WTC11 (cell line): ENCODE measurements around the gene OR52J3. TPM values are rescaled to one million over a fixed set of nuclear protein-coding genes. Genes with fewer than 3 reads are reported as not detected.

Source experiments
- ATAC-seq: fragments of 200-7000 bp; cut with Tn5 transposase; 2 replicates; pipeline ENCODE4 v1.10.0; 2021; ENCODE audit warnings: mild to moderate bottlenecking, moderate library complexity
- CTCF ChIA-PET: fragments of 300-600 bp; sonication (Branson Sonifier 250); formaldehyde crosslinking; loops from one replicate; lab custom pipeline; 2021; ENCODE audit warnings: antibody characterized with exemption; lab: Charles Lee
- POLR2A ChIA-PET: fragments of 350-600 bp; sonication (Branson Sonifier 250); formaldehyde crosslinking; loops from one replicate; lab custom pipeline; 2021; ENCODE audit warnings: antibody characterized with exemption; lab: Charles Lee
- DNase-seq: peaks from one replicate; pipeline ENCODE4 v3.0.0; 2021; ENCODE audit warnings: low spot score
- H3K27ac Mint-ChIP-seq: 2 replicates; pipeline ENCODE4 v1.8.0; 2021; ENCODE audit warnings: mixed read lengths
- H3K27me3 Mint-ChIP-seq: 2 replicates; pipeline ENCODE4 v1.8.0; 2021; ENCODE audit warnings: low read depth, mild to moderate bottlenecking, moderate library complexity, mixed read lengths
- H3K36me3 Mint-ChIP-seq: 2 replicates; pipeline ENCODE4 v1.8.0; 2021; ENCODE audit warnings: mixed read lengths
- H3K4me1 Mint-ChIP-seq: 2 replicates; pipeline ENCODE4 v1.8.0; 2022; ENCODE audit warnings: mixed read lengths
- H3K4me3 Mint-ChIP-seq: 2 replicates; pipeline ENCODE4 v1.8.0; 2021; ENCODE audit warnings: mild to moderate bottlenecking, moderate library complexity, mixed read lengths
- H3K9me3 Mint-ChIP-seq: 2 replicates; pipeline ENCODE4 v1.8.0; 2021; ENCODE audit warnings: mixed read lengths
- ATF3 ChIP-seq: sonication (generic); formaldehyde crosslinking; conservative IDR thresholded peaks from 2 replicates; pipeline ENCODE4 v1.8.1; 2022; ENCODE audit warnings: mild to moderate bottlenecking, missing genetic modification reagents
- GABPB1 ChIP-seq: sonication (generic); formaldehyde crosslinking; IDR thresholded peaks from 2 replicates; pipeline ENCODE4 v1.8.1; 2023; ENCODE audit warnings: mild to moderate bottlenecking, missing genetic modification reagents
- GTF2I ChIP-seq: fragments of 250-450 bp; sonication (Bioruptor Pico); conservative IDR thresholded peaks from 2 replicates; pipeline ENCODE4 v1.4.0; 2021; ENCODE audit warnings: mild to moderate bottlenecking
- NFYB ChIP-seq: sonication (generic); formaldehyde crosslinking; conservative IDR thresholded peaks from 2 replicates; pipeline ENCODE4 v1.8.0; 2022; ENCODE audit warnings: low read depth, missing genetic modification reagents
- OVOL2 ChIP-seq: fragments of 250-450 bp; sonication (Bioruptor Pico); IDR thresholded peaks from 2 replicates; pipeline ENCODE4 v1.9.0; 2021; ENCODE audit warnings: mild to moderate bottlenecking, borderline replicate concordance
- RORB ChIP-seq: fragments of 250-450 bp; sonication (Bioruptor Pico); IDR thresholded peaks from 2 replicates; pipeline ENCODE4 v1.9.0; 2021; ENCODE audit warnings: mild to moderate bottlenecking
- TCF7 ChIP-seq: sonication (generic); formaldehyde crosslinking; IDR thresholded peaks from 2 replicates; pipeline ENCODE4 v1.8.0; 2022; ENCODE audit warnings: mild to moderate bottlenecking, low read depth, missing genetic modification reagents, moderate library complexity
- TEAD1 ChIP-seq: sonication (generic); formaldehyde crosslinking; IDR thresholded peaks from 2 replicates; pipeline ENCODE4 v1.8.0; 2022; ENCODE audit warnings: mild to moderate bottlenecking, missing genetic modification reagents
- USF2 ChIP-seq: sonication (generic); formaldehyde crosslinking; IDR thresholded peaks from 2 replicates; pipeline ENCODE4 v1.8.1; 2023; ENCODE audit warnings: mild to moderate bottlenecking, missing genetic modification reagents, moderate library complexity
- ZNF219 ChIP-seq: sonication (generic); formaldehyde crosslinking; IDR thresholded peaks from 2 replicates; pipeline ENCODE4 v1.8.0; 2023; ENCODE audit warnings: missing genetic modification reagents, mild to moderate bottlenecking, borderline replicate concordance
- total RNA-seq: library from RNA; stranded (reverse); gene quantifications from 3 replicates; pipeline ENCODE4 v1.2.3, GENCODE V29; 2021
- TF ChIP-seq, protein P1 (sequence below): sonication (generic); formaldehyde crosslinking; conservative IDR thresholded peaks from 2 replicates; pipeline ENCODE4 v1.8.1; 2023; ENCODE audit warnings: mild to moderate bottlenecking, low read depth, missing genetic modification reagents, moderate library complexity
- TF ChIP-seq, protein P2 (sequence below): sonication (generic); formaldehyde crosslinking; IDR thresholded peaks from 2 replicates; pipeline ENCODE4 v1.8.1; 2023; ENCODE audit warnings: mild to moderate bottlenecking, missing genetic modification reagents, borderline replicate concordance
- TF ChIP-seq, protein P3 (sequence below): sonication (generic); formaldehyde crosslinking; IDR thresholded peaks from 2 replicates; pipeline ENCODE4 v1.8.0; 2022; ENCODE audit warnings: mild to moderate bottlenecking, missing genetic modification reagents
- TF ChIP-seq, protein P4 (sequence below): sonication (generic); formaldehyde crosslinking; IDR thresholded peaks from 2 replicates; pipeline ENCODE4 v1.8.1; 2022; ENCODE audit warnings: mild to moderate bottlenecking, missing genetic modification reagents, moderate library complexity, borderline replicate concordance

The OR52J3 gene
- total RNA-seq, 1 experiment from 2014 or later = not detected

GRCh38 chr11:5013012-5013411 is 33.3 kb upstream of the OR52J3 start (continued):
- TF ChIP-seq NFYB (CRISPR knock-in tag) = no peak

- DNase-seq = no peak
These were observed 24.3 kb upstream of the OR52J3 start for GRCh38 chr11:5021996-5022395.

More at GRCh38 chr11:5021996-5022395, 24.3 kb upstream of the OR52J3 start:
- no peaks in the 10 kb centered on the region; the same call in none of the 2 replicates for H3K27me3 Mint-ChIP-seq
- H3K9me3 Mint-ChIP-seq = peaks cover 37% of the 10 kb centered on the region
- no peak overlapping the region for H3K27ac Mint-ChIP-seq
- CTCF ChIA-PET = no interaction called here
- POLR2A ChIA-PET = no interaction called here
- no peak for ATAC-seq
- peaks cover 4% of the 10 kb centered on the region; the same call in 1 of the 2 replicates for H3K36me3 Mint-ChIP-seq
- H3K4me3 Mint-ChIP-seq = no peak overlapping the region
- H3K4me1 Mint-ChIP-seq = no peaks in the 10 kb centered on the region
- TF ChIP-seq, protein P1, sequence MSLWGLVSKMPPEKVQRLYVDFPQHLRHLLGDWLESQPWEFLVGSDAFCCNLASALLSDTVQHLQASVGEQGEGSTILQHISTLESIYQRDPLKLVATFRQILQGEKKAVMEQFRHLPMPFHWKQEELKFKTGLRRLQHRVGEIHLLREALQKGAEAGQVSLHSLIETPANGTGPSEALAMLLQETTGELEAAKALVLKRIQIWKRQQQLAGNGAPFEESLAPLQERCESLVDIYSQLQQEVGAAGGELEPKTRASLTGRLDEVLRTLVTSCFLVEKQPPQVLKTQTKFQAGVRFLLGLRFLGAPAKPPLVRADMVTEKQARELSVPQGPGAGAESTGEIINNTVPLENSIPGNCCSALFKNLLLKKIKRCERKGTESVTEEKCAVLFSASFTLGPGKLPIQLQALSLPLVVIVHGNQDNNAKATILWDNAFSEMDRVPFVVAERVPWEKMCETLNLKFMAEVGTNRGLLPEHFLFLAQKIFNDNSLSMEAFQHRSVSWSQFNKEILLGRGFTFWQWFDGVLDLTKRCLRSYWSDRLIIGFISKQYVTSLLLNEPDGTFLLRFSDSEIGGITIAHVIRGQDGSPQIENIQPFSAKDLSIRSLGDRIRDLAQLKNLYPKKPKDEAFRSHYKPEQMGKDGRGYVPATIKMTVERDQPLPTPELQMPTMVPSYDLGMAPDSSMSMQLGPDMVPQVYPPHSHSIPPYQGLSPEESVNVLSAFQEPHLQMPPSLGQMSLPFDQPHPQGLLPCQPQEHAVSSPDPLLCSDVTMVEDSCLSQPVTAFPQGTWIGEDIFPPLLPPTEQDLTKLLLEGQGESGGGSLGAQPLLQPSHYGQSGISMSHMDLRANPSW = no peak
- TF ChIP-seq, protein P2, sequence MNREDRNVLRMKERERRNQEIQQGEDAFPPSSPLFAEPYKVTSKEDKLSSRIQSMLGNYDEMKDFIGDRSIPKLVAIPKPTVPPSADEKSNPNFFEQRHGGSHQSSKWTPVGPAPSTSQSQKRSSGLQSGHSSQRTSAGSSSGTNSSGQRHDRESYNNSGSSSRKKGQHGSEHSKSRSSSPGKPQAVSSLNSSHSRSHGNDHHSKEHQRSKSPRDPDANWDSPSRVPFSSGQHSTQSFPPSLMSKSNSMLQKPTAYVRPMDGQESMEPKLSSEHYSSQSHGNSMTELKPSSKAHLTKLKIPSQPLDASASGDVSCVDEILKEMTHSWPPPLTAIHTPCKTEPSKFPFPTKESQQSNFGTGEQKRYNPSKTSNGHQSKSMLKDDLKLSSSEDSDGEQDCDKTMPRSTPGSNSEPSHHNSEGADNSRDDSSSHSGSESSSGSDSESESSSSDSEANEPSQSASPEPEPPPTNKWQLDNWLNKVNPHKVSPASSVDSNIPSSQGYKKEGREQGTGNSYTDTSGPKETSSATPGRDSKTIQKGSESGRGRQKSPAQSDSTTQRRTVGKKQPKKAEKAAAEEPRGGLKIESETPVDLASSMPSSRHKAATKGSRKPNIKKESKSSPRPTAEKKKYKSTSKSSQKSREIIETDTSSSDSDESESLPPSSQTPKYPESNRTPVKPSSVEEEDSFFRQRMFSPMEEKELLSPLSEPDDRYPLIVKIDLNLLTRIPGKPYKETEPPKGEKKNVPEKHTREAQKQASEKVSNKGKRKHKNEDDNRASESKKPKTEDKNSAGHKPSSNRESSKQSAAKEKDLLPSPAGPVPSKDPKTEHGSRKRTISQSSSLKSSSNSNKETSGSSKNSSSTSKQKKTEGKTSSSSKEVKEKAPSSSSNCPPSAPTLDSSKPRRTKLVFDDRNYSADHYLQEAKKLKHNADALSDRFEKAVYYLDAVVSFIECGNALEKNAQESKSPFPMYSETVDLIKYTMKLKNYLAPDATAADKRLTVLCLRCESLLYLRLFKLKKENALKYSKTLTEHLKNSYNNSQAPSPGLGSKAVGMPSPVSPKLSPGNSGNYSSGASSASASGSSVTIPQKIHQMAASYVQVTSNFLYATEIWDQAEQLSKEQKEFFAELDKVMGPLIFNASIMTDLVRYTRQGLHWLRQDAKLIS (CRISPR knock-in tag) = no peak
- no peak for TF ChIP-seq TCF7 (CRISPR knock-in tag)
- no peak for TF ChIP-seq GTF2I (CRISPR knock-in tag)
- no peak for TF ChIP-seq RORB
- no peak for TF ChIP-seq GABPB1 (CRISPR knock-in tag)
- TF ChIP-seq, protein P3, sequence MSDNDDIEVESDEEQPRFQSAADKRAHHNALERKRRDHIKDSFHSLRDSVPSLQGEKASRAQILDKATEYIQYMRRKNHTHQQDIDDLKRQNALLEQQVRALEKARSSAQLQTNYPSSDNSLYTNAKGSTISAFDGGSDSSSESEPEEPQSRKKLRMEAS (CRISPR knock-in tag) = no peak
- TF ChIP-seq TEAD1 (CRISPR knock-in tag) = no peak
- no peak for TF ChIP-seq ATF3 (CRISPR knock-in tag)
- no peak for TF ChIP-seq OVOL2 (CRISPR knock-in tag)
- TF ChIP-seq, protein P4, sequence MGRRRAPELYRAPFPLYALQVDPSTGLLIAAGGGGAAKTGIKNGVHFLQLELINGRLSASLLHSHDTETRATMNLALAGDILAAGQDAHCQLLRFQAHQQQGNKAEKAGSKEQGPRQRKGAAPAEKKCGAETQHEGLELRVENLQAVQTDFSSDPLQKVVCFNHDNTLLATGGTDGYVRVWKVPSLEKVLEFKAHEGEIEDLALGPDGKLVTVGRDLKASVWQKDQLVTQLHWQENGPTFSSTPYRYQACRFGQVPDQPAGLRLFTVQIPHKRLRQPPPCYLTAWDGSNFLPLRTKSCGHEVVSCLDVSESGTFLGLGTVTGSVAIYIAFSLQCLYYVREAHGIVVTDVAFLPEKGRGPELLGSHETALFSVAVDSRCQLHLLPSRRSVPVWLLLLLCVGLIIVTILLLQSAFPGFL (CRISPR knock-in tag) = no peak
- no peak for TF ChIP-seq ZNF219 (CRISPR knock-in tag)
- TF ChIP-seq USF2 (CRISPR knock-in tag) = no peak
- TF ChIP-seq NFYB (CRISPR knock-in tag) = no peak
